GM12873 (cell line): ENCODE data around the gene OR2K2.

ENCODE experiments used
- TF ChIP-seq, protein P1 (sequence below): IDR thresholded peaks from 2 replicates; pipeline ENCODE4 v1.5.1; 2012; ENCODE audit warnings: low read depth, mild to moderate bottlenecking, moderate library complexity, low read length, control low read depth; ENCODE audit not compliant: insufficient read depth; ENCODE audit errors: missing control alignments

The OR2K2 gene

GRCh38 chr9:111284703-111285102 lies 45.3 kb downstream of the OR2K2 start:
- TF ChIP-seq, protein P1, sequence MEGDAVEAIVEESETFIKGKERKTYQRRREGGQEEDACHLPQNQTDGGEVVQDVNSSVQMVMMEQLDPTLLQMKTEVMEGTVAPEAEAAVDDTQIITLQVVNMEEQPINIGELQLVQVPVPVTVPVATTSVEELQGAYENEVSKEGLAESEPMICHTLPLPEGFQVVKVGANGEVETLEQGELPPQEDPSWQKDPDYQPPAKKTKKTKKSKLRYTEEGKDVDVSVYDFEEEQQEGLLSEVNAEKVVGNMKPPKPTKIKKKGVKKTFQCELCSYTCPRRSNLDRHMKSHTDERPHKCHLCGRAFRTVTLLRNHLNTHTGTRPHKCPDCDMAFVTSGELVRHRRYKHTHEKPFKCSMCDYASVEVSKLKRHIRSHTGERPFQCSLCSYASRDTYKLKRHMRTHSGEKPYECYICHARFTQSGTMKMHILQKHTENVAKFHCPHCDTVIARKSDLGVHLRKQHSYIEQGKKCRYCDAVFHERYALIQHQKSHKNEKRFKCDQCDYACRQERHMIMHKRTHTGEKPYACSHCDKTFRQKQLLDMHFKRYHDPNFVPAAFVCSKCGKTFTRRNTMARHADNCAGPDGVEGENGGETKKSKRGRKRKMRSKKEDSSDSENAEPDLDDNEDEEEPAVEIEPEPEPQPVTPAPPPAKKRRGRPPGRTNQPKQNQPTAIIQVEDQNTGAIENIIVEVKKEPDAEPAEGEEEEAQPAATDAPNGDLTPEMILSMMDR = no peak

- TF ChIP-seq, protein P1 = no peak
Measured at GRCh38 chr9:111282845-111283244, 47.2 kb downstream of the OR2K2 start.
